ENCODE measurements around the gene GET3. TPM values are rescaled to one million over a fixed set of nuclear protein-coding genes. Genes with fewer than 3 reads are reported as not detected.

GET3 gene
- total and polyA plus RNA-seq, 4 donors = 22.8 to 44.1 (median 27.2) TPM

- WGBS = 90% methylated on average over 16 of the region's 16 CpGs
- Histone ChIP-seq H3K4me1 (ENCODE audit: control insufficient read depth in 4 of 4, insufficient read depth in 4 of 4, low read length in 3 of 4) (peaks cover 5 to 22% (median 16%) of the 10 kb centered on the region in 4 donors), H3K9ac (ENCODE audit: low read depth in 1 of 2, low read length in 2 of 2) (no peak overlapping the region), H3K36me3 (ENCODE audit: control insufficient read depth in 4 of 4, insufficient read depth in 3 of 4, low read depth in 1 of 4, low read length in 3 of 4) (peaks cover 0 to 4% (median 1%) of the 10 kb centered on the region in 4 donors), H3K27ac (ENCODE audit: low read depth in 1 of 2, low read length in 2 of 2) (no peak overlapping the region), H3K4me3 (ENCODE audit: low read depth in 1 of 3, low read length in 3 of 3) (no peak overlapping the region), H3K27me3 (ENCODE audit: control insufficient read depth in 4 of 4, insufficient read depth in 4 of 4, low read length in 3 of 4) (no peaks in the 10 kb centered on the region), H3K9me3 (ENCODE audit: control insufficient read depth in 4 of 4, low read length in 3 of 4) (no peaks in the 10 kb centered on the region)
- TF ChIP-seq MAX (IDR thresholded peaks at IDR 0.05) (no peak), YY1 (IDR thresholded peaks at IDR 0.05) (no peak), HNF4A (conservative IDR thresholded peaks at IDR 0.05) (no peak), RAD21 (IDR thresholded peaks at IDR 0.05) (no peak), RXRA (IDR thresholded peaks at IDR 0.05) (no peak), ATF3 (IDR thresholded peaks at IDR 0.05) (no peak), GABPA (IDR thresholded peaks at IDR 0.05 in 1 of 2, conservative IDR thresholded peaks at IDR 0.05 in 1 of 2) (no peak), CTCF (IDR thresholded peaks at IDR 0.05; ENCODE audit: low read depth, low read length, missing input control) (no peak), EGR1 (IDR thresholded peaks at IDR 0.05; ENCODE audit: low read depth in 2 of 2) (no peak), ZBTB33 (IDR thresholded peaks at IDR 0.05) (no peak), TAF1 (conservative IDR thresholded peaks at IDR 0.05) (no peak), JUND (IDR thresholded peaks at IDR 0.05) (no peak), SP1 (IDR thresholded peaks at IDR 0.05) (no peak), FOXA2 (IDR thresholded peaks at IDR 0.05) (no peak), FOXA1 (IDR thresholded peaks at IDR 0.05) (no peak)
- peak; percentile 31 for DNase-seq (ENCODE audit: low spot score)
Measured at GRCh38 chr19:12694641-12695040, 42.7 kb upstream of the GET3 start.

GRCh38 chr19:12695096-12695495 is 42.2 kb upstream of the GET3 start:
- Histone ChIP-seq H3K27me3 (ENCODE audit: control insufficient read depth in 4 of 4, insufficient read depth in 4 of 4, low read length in 3 of 4) (no peaks in the 10 kb centered on the region), H3K36me3 (ENCODE audit: control insufficient read depth in 4 of 4, insufficient read depth in 3 of 4, low read depth in 1 of 4, low read length in 3 of 4) (peaks cover 0 to 5% (median 1%) of the 10 kb centered on the region in 4 donors), H3K9ac (ENCODE audit: low read depth in 1 of 2, low read length in 2 of 2) (no peak overlapping the region), H3K4me3 (ENCODE audit: low read depth in 1 of 3, low read length in 3 of 3) (no peak overlapping the region), H3K9me3 (ENCODE audit: control insufficient read depth in 4 of 4, low read length in 3 of 4) (no peaks in the 10 kb centered on the region), H3K4me1 (ENCODE audit: control insufficient read depth in 4 of 4, insufficient read depth in 4 of 4, low read length in 3 of 4) (peaks cover 5 to 22% (median 16%) of the 10 kb centered on the region in 4 donors), H3K27ac (ENCODE audit: low read depth in 1 of 2, low read length in 2 of 2) (no peak overlapping the region)
- peak; percentile 28 for DNase-seq (ENCODE audit: low spot score)
- 82% methylated on average over 2 of the region's 2 CpGs for WGBS
- TF ChIP-seq YY1 (IDR thresholded peaks at IDR 0.05) = no peak
- TF ChIP-seq MAX (IDR thresholded peaks at IDR 0.05) = no peak
- TF ChIP-seq CTCF (IDR thresholded peaks at IDR 0.05; ENCODE audit: low read depth, low read length, missing input control) = no peak
- TF ChIP-seq ATF3 (IDR thresholded peaks at IDR 0.05) = no peak
- no peak for TF ChIP-seq ZBTB33 (IDR thresholded peaks at IDR 0.05)
- TF ChIP-seq REST (IDR thresholded peaks at IDR 0.05) = no peak
- no peak for TF ChIP-seq NR2F2 (IDR thresholded peaks at IDR 0.05)
- no peak for TF ChIP-seq HNF4G (IDR thresholded peaks at IDR 0.05)
- TF ChIP-seq SP1 (IDR thresholded peaks at IDR 0.05) = no peak
- no peak for TF ChIP-seq HNF4A (conservative IDR thresholded peaks at IDR 0.05)
- no peak for TF ChIP-seq EGR1 (IDR thresholded peaks at IDR 0.05; ENCODE audit: low read depth in 2 of 2)
- TF ChIP-seq TAF1 (conservative IDR thresholded peaks at IDR 0.05) = no peak
- TF ChIP-seq GABPA (IDR thresholded peaks at IDR 0.05 in 1 of 2, conservative IDR thresholded peaks at IDR 0.05 in 1 of 2) = no peak
- TF ChIP-seq FOXA2 (IDR thresholded peaks at IDR 0.05) = no peak
- no peak for TF ChIP-seq RXRA (IDR thresholded peaks at IDR 0.05)
- TF ChIP-seq RAD21 (IDR thresholded peaks at IDR 0.05) = no peak
- no peak for TF ChIP-seq JUND (IDR thresholded peaks at IDR 0.05)

All from liver (tissue), 9 donors.